Gastroesophageal sphincter (tissue), 3 donors: Measurements from ENCODE around the gene C14orf93.

ENCODE experiments used
- CTCF ChIP-seq, 4 experiments: fragments of 200-600 bp in 2 of 4; fragments of 450-650 bp in 2 of 4; sonication (generic) in 1 of 4; IDR thresholded peaks; one replicate each; pipeline ENCODE4 v1.5.1; 2017 to 2019; ENCODE audit warnings: antibody characterized with exemption in 4 of 4, mild to moderate bottlenecking in 2 of 4, moderate library complexity in 2 of 4
- EP300 ChIP-seq: sonication (generic); formaldehyde crosslinking; IDR thresholded peaks from one replicate; pipeline ENCODE4 v1.6.1; 2017; ENCODE audit warnings: antibody characterized with exemption, mild to moderate bottlenecking
- POLR2A ChIP-seq, 2 donors: fragments of 450-650 bp; IDR thresholded peaks; one replicate each; pipeline ENCODE4 v1.6.1; 2017; ENCODE audit warnings: antibody characterized with exemption in 2 of 2, mild to moderate bottlenecking in 2 of 2, moderate library complexity in 1 of 2

- TF ChIP-seq EP300 (no peak), CTCF (IDR thresholded peaks at IDR 0.05) (no peak), POLR2A (IDR thresholded peaks at IDR 0.05) (no peak)
These were observed 16.4 kb downstream of the C14orf93 start for GRCh38 chr14:22993517-22993916.
